Measurements from ENCODE around the gene EYA3.

GRCh38 chr1:28126783-28127490 lies 38.5 kb upstream of the EYA3 start:
- TF ChIP-seq CTCF (IDR thresholded peaks at IDR 0.05) (no peak), POLR2AphosphoS5 (IDR thresholded peaks at IDR 0.05; ENCODE audit: insufficient read depth in 1 of 2, low read depth in 1 of 2) (no peak), POLR2A (IDR thresholded peaks at IDR 0.05) (no peak)

All from vagina (tissue), 2 donors.